PFSK-1 (cell line): Measurements from ENCODE around the gene STK33.

ENCODE experiments used
- FOXP2 ChIP-seq: optimal IDR thresholded peaks from 2 replicates; pipeline ENCODE3; 2011; ENCODE audit warnings: borderline replicate concordance, control low read depth, inconsistent platforms; ENCODE audit not compliant: insufficient read depth; ENCODE audit errors: extremely low read length, extremely low read depth
- POLR2AphosphoS5 ChIP-seq: IDR thresholded peaks from 2 replicates; pipeline ENCODE4 v1.6.1; 2012; ENCODE audit warnings: low read depth, mild to moderate bottlenecking, control low read depth, low read length, moderate library complexity
- REST ChIP-seq, 2 experiments: IDR thresholded peaks; 2 replicates each; pipeline versions ENCODE4 v1.6.1 to v1.8.0; 2011 to 2012; ENCODE audit warnings: low read depth in 2 of 2, low read length in 2 of 2, control low read depth in 1 of 2, inconsistent platforms in 1 of 2, mild to moderate bottlenecking in 1 of 2, moderate library complexity in 1 of 2; ENCODE audit not compliant: insufficient read depth in 1 of 2
- SIN3A ChIP-seq: IDR thresholded peaks from 2 replicates; pipeline ENCODE4 v1.6.1; 2012; ENCODE audit warnings: mild to moderate bottlenecking, low read length, moderate library complexity, borderline replicate concordance; ENCODE audit not compliant: insufficient read depth
- TAF1 ChIP-seq: IDR thresholded peaks from 2 replicates; pipeline ENCODE4 v1.6.1; 2012; ENCODE audit warnings: low read length, control low read depth, borderline replicate concordance; ENCODE audit not compliant: insufficient read depth

The STK33 gene

GRCh38 chr11:8541448-8541847 lies 52.6 kb downstream of the STK33 start:
- TF ChIP-seq SIN3A (no peak), POLR2AphosphoS5 (no peak), TAF1 (no peak), FOXP2 (no peak), REST (IDR thresholded peaks at IDR 0.05; ENCODE audit: insufficient read depth in 1 of 2, low read depth in 2 of 2, low read length in 2 of 2) (no peak)

- TF ChIP-seq SIN3A (no peak), TAF1 (no peak), FOXP2 (no peak), REST (IDR thresholded peaks at IDR 0.05; ENCODE audit: insufficient read depth in 1 of 2, low read depth in 2 of 2, low read length in 2 of 2) (no peak)
These were observed 60.7 kb downstream of the STK33 start for GRCh38 chr11:8533332-8533731.

GRCh38 chr11:8532475-8532874 lies 61.6 kb downstream of the STK33 start:
- TF ChIP-seq FOXP2 (no peak), REST (IDR thresholded peaks at IDR 0.05; ENCODE audit: insufficient read depth in 1 of 2, low read depth in 2 of 2, low read length in 2 of 2) (no peak), POLR2AphosphoS5 (no peak), SIN3A (no peak), TAF1 (no peak)

- TF ChIP-seq SIN3A (no peak), TAF1 (no peak), FOXP2 (no peak), POLR2AphosphoS5 (no peak), REST (IDR thresholded peaks at IDR 0.05; ENCODE audit: insufficient read depth in 1 of 2, low read depth in 2 of 2, low read length in 2 of 2) (no peak)
These were observed 62.0 kb downstream of the STK33 start for GRCh38 chr11:8531982-8532381.

GRCh38 chr11:8531312-8531711 lies 62.7 kb downstream of the STK33 start:
- TF ChIP-seq TAF1 (no peak), POLR2AphosphoS5 (no peak), FOXP2 (no peak), REST (IDR thresholded peaks at IDR 0.05; ENCODE audit: insufficient read depth in 1 of 2, low read depth in 2 of 2, low read length in 2 of 2) (no peak), SIN3A (no peak)
